SH-SY5Y (cell line): Measurements from ENCODE around the gene RCAN2.

Source experiments
- GATA2 ChIP-seq: IDR thresholded peaks from 2 replicates; pipeline ENCODE4 v1.6.1; 2011; ENCODE audit warnings: mild to moderate bottlenecking, low read depth, low read length
- GATA3 ChIP-seq: IDR thresholded peaks from 2 replicates; pipeline ENCODE4 v1.6.1; 2011; ENCODE audit warnings: low read depth, mild to moderate bottlenecking, low read length, moderate library complexity

GRCh38 chr6:46395530-46395929, 95.7 kb downstream of the RCAN2 start:
- TF ChIP-seq GATA2: no peak
- TF ChIP-seq GATA3: no peak
